H1 (cell line): ENCODE results near the gene CPXM2. TPM values are rescaled to one million over a fixed set of nuclear protein-coding genes. Genes with fewer than 3 reads are reported as not detected.

Experiments used
- ASH2L ChIP-seq: fragments of 200-600, 300-600 bp; sonication (generic); IDR thresholded peaks from one replicate; pipeline ENCODE4 v1.7.1; 2017; ENCODE audit warnings: low read length
- BRCA1 ChIP-seq: IDR thresholded peaks from 2 replicates; pipeline ENCODE4 v1.6.1; 2012; ENCODE audit warnings: low read depth, low read length, improper control_type of control experiment
- EZH2 ChIP-seq: fragments of 200-600 bp; sonication (generic); IDR thresholded peaks from 2 replicates; pipeline ENCODE4 v1.7.1; 2012; ENCODE audit warnings: low read depth, mild to moderate bottlenecking, moderate library complexity, low read length, inconsistent platforms; ENCODE audit not compliant: severe bottlenecking
- TBP ChIP-seq: IDR thresholded peaks from 2 replicates; pipeline ENCODE4 v1.6.1; 2011; ENCODE audit warnings: low read depth, low read length, improper control_type of control experiment
- TCF12 ChIP-seq: IDR thresholded peaks from 2 replicates; pipeline ENCODE4 v1.6.1; 2011; ENCODE audit warnings: low read depth, mild to moderate bottlenecking, low read length
- polyA plus RNA-seq, 7 experiments: library from polyadenylated mRNA; depleted of rRNA in 3 of 7; stranded (reverse) in 5 of 7; unstranded in 2 of 7; fragments of >200 nt in 5 of 7; fragments of 200-250 nt in 2 of 7; gene quantifications; 1 replicate in 5 of 7; 2 replicates in 1 of 7; 4 replicates in 1 of 7; pipeline versions ENCODE4 v1.2.1 to v1.2.3, GENCODE V29; 2011 to 2013; ENCODE audit warnings: missing spikeins in 2 of 7, mixed read lengths in 2 of 7
- total RNA-seq: library from RNA; stranded (reverse); fragmentation: NEBNext Ultra II Directional; extraction: Animal tissue kit (Norgen Biotek cat#: 25700); gene quantifications from 2 replicates; pipeline ENCODE4 v1.2.1, GENCODE V29; 2021

Gene CPXM2
- total and polyA plus RNA-seq, 2 of the 8 experiments (the other 6 are each of a cell fraction or from before 2014, with no cell fraction given): 2.4 to 2.9 TPM

DNA sequence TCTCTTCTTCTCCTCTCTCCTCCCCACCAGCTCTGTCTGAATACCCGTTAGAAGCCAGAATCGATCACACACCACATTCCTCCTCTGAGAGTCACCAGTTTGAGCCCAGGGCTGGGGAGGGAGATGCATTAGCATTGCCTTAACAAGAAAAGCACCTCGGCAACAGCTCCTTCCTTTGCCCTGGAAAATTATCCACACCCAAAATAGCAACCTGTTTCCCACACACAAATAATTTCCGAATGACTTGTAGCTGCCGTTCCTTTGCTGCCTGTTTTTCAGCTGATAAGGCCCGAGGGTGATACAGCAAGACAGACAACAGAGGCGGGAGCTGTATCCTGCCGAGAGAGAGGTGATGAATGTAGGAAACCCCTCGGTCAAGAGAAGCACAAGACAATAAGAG is 91.3 kb downstream of the CPXM2 start (continued):
- TF ChIP-seq TCF12 (no peak), BRCA1 (no peak), ASH2L (no peak), TBP (no peak), EZH2 (no peak)
